HCT116 (cell line): ENCODE data around the gene BBX. TPM values are rescaled to one million over a fixed set of nuclear protein-coding genes. Genes with fewer than 3 reads are reported as not detected.

ENCODE experiments used
- ATAC-seq: fragments of 200-7000 bp; cut with Tn5 transposase; 2 replicates; pipeline ENCODE4 v1.9.1; 2020; ENCODE audit warnings: mild to moderate bottlenecking, moderate library complexity
- BruUV-seq: library from RNA; stranded (reverse); fragments of 400-500 nt; replicated peaks from 2 replicates; lab custom pipeline; 2021; lab: Mats Ljungman, UMichigan
- CTCF ChIA-PET: fragments of 300-600 bp; sonication (Branson Sonifier 250); formaldehyde crosslinking; loops from one replicate; lab custom pipeline; 2021; ENCODE audit warnings: antibody characterized with exemption; lab: Charles Lee
- POLR2A ChIA-PET: fragments of 300-600, 350-600 bp; sonication (Branson Sonifier 250); formaldehyde crosslinking; loops from one replicate; lab custom pipeline; 2021; ENCODE audit warnings: antibody characterized with exemption; lab: Charles Lee
- RAD21 ChIA-PET, 2 experiments: fragments of 300-600 bp; sonication (Branson Sonifier 250); formaldehyde crosslinking; loops; one replicate each; lab custom pipeline; 2023; ENCODE audit warnings: low total read pairs in 2 of 2; ENCODE audit not compliant: uncharacterized antibody in 2 of 2, unreplicated experiment in 2 of 2, low non-redundant PET in 1 of 2; lab: Charles Lee
- DNase-seq: peaks from one replicate; pipeline ENCODE4 v3.0.0-alpha.2; 2010; ENCODE audit warnings: low read depth, low spot score
- H2AFZ ChIP-seq: fragments of 200-600 bp; shearing (Covaris generic), sonication (generic); 2 replicates; pipeline ENCODE4 v1.6.1; 2017; ENCODE audit warnings: low read depth, mixed run types, mixed read lengths, antibody characterized with exemption, low read length; ENCODE audit not compliant: poor library complexity, severe bottlenecking
- H3K27ac ChIP-seq: 2 replicates; pipeline ENCODE4 v1.5.1; 2012; ENCODE audit warnings: low read depth, low read length
- H3K27me3 ChIP-seq: fragments of 200-600 bp; sonication (generic); 2 replicates; pipeline ENCODE4 v1.6.1; 2016; ENCODE audit warnings: mixed run types, low read length, mixed read lengths; ENCODE audit not compliant: insufficient read depth
- H3K36me3 ChIP-seq, 2 experiments: fragments of 200-500 bp in 1 of 2; fragments of 200-600 bp in 1 of 2; sonication (Bioruptor generic) in 1 of 2; sonication (generic) in 1 of 2; 2 replicates each; pipeline versions ENCODE4 v1.5.1 to v1.6.1; 2014 to 2016; ENCODE audit warnings: low read length in 2 of 2, inconsistent platforms in 1 of 2, mixed read lengths in 1 of 2, mixed run types in 1 of 2; ENCODE audit not compliant: insufficient read depth in 2 of 2, control insufficient read depth in 1 of 2
- H3K4me1 ChIP-seq, 2 experiments: fragments of 200-600 bp in 1 of 2; sonication (generic) in 1 of 2; 2 replicates each; pipeline versions ENCODE4 v1.5.1 to v1.6.1; 2012 to 2017; ENCODE audit warnings: low read length in 2 of 2, inconsistent platforms in 1 of 2, mild to moderate bottlenecking in 1 of 2, mixed read lengths in 1 of 2, mixed run types in 1 of 2, moderate library complexity in 1 of 2; ENCODE audit not compliant: insufficient read depth in 2 of 2, control insufficient read depth in 1 of 2
- H3K4me2 ChIP-seq: fragments of 200-600 bp; sonication (generic); 2 replicates; pipeline ENCODE4 v1.6.1; 2017; ENCODE audit warnings: mixed run types, low read length, mixed read lengths
- H3K4me3 ChIP-seq, 2 experiments: fragments of 200-600 bp in 1 of 2; sonication (generic) in 1 of 2; replicated peaks in 1 of 2; 2 replicates each; pipeline ENCODE4 v1.5.1; 2011 to 2016; ENCODE audit warnings: low read length in 2 of 2, control low read depth in 1 of 2, low read depth in 1 of 2, mild to moderate bottlenecking in 1 of 2, mixed read lengths in 1 of 2, mixed run types in 1 of 2
- H3K79me2 ChIP-seq: fragments of 200-600 bp; sonication (generic); 2 replicates; pipeline ENCODE4 v1.6.1; 2017; ENCODE audit warnings: mild to moderate bottlenecking, mixed run types, low read length, moderate library complexity, mixed read lengths; ENCODE audit not compliant: insufficient read depth
- H3K9ac ChIP-seq: fragments of 200-600 bp; sonication (generic); 2 replicates; pipeline ENCODE4 v1.6.1; 2016; ENCODE audit warnings: low read length, mixed read lengths
- H3K9me2 ChIP-seq: fragments of 200-600 bp; sonication (generic), shearing (Covaris generic); 2 replicates; pipeline ENCODE4 v1.6.1; 2017; ENCODE audit warnings: mixed run types, mild to moderate bottlenecking, moderate library complexity; ENCODE audit not compliant: insufficient read depth
- H3K9me3 ChIP-seq, 2 experiments: fragments of 200-500 bp in 1 of 2; fragments of 200-600 bp in 1 of 2; sonication (Bioruptor generic) in 1 of 2; sonication (generic) in 1 of 2; 2 replicates each; pipeline ENCODE4 v1.6.1; 2014 to 2017; ENCODE audit warnings: low read length in 2 of 2, mixed read lengths in 2 of 2, inconsistent platforms in 1 of 2, low read depth in 1 of 2, mild to moderate bottlenecking in 1 of 2, mixed run types in 1 of 2, moderate library complexity in 1 of 2; ENCODE audit not compliant: control insufficient read depth in 1 of 2, insufficient read depth in 1 of 2
- H4K20me1 ChIP-seq: fragments of 200-600 bp; sonication (generic), shearing (Covaris generic); 2 replicates; pipeline ENCODE4 v1.6.1; 2017; ENCODE audit warnings: mixed run types, mild to moderate bottlenecking, moderate library complexity; ENCODE audit not compliant: insufficient read depth
- CBX3 ChIP-seq: IDR thresholded peaks from 2 replicates; pipeline ENCODE4 v1.6.1; 2012; ENCODE audit warnings: low read depth
- ELF1 ChIP-seq: IDR thresholded peaks from 2 replicates; pipeline ENCODE4 v1.6.1; 2012; ENCODE audit warnings: low read depth, borderline replicate concordance
- EZH2 ChIP-seq: fragments of 200-600 bp; sonication (generic); IDR thresholded peaks from 2 replicates; pipeline ENCODE4 v1.6.1; 2017; ENCODE audit warnings: antibody characterized with exemption, mixed run types
- EZH2phosphoT487 ChIP-seq: fragments of 200-600 bp; IDR thresholded peaks from 2 replicates; pipeline ENCODE4 v1.6.1; 2018; ENCODE audit warnings: antibody characterized with exemption, borderline replicate concordance
- FOSL1 ChIP-seq: IDR thresholded peaks from 2 replicates; pipeline ENCODE4 v1.6.1; 2012; ENCODE audit warnings: low read depth
- JUND ChIP-seq: IDR thresholded peaks from 2 replicates; pipeline ENCODE4 v1.6.1; 2012
- POLR2A ChIP-seq: IDR thresholded peaks from 2 replicates; pipeline ENCODE4 v1.7.0; 2011; ENCODE audit warnings: borderline replicate concordance; ENCODE audit not compliant: insufficient read depth, insufficient read length; ENCODE audit errors: extremely low read depth
- POLR2AphosphoS5 ChIP-seq: IDR thresholded peaks from 2 replicates; pipeline ENCODE4 v1.6.1; 2011; ENCODE audit warnings: mild to moderate bottlenecking, low read depth, low read length, moderate library complexity
- RAD21 ChIP-seq: IDR thresholded peaks from 2 replicates; pipeline ENCODE4 v1.6.1; 2012; ENCODE audit warnings: low read depth, mild to moderate bottlenecking
- SIN3A ChIP-seq: IDR thresholded peaks from 2 replicates; pipeline ENCODE4 v1.6.1; 2012; ENCODE audit warnings: low read depth
- SP1 ChIP-seq: IDR thresholded peaks from 2 replicates; pipeline ENCODE4 v1.6.1; 2012; ENCODE audit warnings: low read depth
- SRF ChIP-seq: IDR thresholded peaks from 2 replicates; pipeline ENCODE4 v1.6.1; 2012; ENCODE audit warnings: low read depth
- TCF7L2 ChIP-seq: IDR thresholded peaks from 2 replicates; pipeline ENCODE4 v1.7.0; 2011; ENCODE audit warnings: borderline replicate concordance, inconsistent platforms; ENCODE audit not compliant: insufficient read depth, insufficient read length; ENCODE audit errors: extremely low read depth
- ZFX ChIP-seq: fragments of 450-650 bp; IDR thresholded peaks from 2 replicates; pipeline ENCODE4 v1.6.1; 2017
- intact Hi-C: fragments of 100-400 bp; cut with micrococcal nuclease; formaldehyde crosslinking; loops from 2 replicates; pipeline ENCODE4 v1.10.0; 2022
- total RNA-seq: library from RNA; stranded (reverse); gene quantifications from one replicate; pipeline ENCODE4 v1.2.1, GENCODE V29; 2021; ENCODE audit not compliant: unreplicated experiment
- TF ChIP-seq, protein P1 (sequence below), 3 experiments: fragments of 200-600 bp in 1 of 3; sonication (generic) in 1 of 3; IDR thresholded peaks in 2 of 3; conservative IDR thresholded peaks in 1 of 3; 2 replicates each; pipeline ENCODE4 v1.5.1; 2012 to 2017; ENCODE audit warnings: low read depth in 2 of 3, low read length in 2 of 3, antibody characterized with exemption in 1 of 3, borderline replicate concordance in 1 of 3, control low read depth in 1 of 3, mild to moderate bottlenecking in 1 of 3, mixed read lengths in 1 of 3, mixed run types in 1 of 3, moderate library complexity in 1 of 3; ENCODE audit not compliant: insufficient read depth in 1 of 3
- TF ChIP-seq, protein P2 (sequence below): IDR thresholded peaks from 2 replicates; pipeline ENCODE4 v1.6.1; 2012
- TF ChIP-seq, protein P3 (sequence below): IDR thresholded peaks from 2 replicates; pipeline ENCODE4 v1.6.1; 2012

Gene BBX
- total RNA-seq, 1 experiment from 2014 or later: 55.6 TPM

DNA sequence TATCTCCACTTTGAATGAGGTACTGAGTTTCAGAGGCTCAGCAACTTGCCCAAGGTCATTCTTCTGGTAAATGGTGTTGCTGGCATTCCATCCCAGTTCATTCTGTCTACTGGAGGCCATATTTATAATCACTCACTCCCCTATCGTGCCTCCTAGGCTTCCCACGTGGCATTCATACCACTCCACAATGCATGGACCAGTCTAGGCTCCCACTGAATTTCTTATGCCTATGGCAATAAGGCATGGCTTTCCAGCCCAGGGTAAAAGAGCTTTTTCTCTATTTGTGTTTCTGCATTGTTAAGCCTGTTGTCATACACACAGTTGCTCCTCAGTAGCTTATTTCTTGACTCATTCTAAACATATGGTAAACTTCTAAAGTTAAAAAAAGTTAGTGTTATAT, 19.9 kb downstream of the BBX start (continued):
- TF ChIP-seq, protein P1, sequence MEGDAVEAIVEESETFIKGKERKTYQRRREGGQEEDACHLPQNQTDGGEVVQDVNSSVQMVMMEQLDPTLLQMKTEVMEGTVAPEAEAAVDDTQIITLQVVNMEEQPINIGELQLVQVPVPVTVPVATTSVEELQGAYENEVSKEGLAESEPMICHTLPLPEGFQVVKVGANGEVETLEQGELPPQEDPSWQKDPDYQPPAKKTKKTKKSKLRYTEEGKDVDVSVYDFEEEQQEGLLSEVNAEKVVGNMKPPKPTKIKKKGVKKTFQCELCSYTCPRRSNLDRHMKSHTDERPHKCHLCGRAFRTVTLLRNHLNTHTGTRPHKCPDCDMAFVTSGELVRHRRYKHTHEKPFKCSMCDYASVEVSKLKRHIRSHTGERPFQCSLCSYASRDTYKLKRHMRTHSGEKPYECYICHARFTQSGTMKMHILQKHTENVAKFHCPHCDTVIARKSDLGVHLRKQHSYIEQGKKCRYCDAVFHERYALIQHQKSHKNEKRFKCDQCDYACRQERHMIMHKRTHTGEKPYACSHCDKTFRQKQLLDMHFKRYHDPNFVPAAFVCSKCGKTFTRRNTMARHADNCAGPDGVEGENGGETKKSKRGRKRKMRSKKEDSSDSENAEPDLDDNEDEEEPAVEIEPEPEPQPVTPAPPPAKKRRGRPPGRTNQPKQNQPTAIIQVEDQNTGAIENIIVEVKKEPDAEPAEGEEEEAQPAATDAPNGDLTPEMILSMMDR (IDR thresholded peaks at IDR 0.05 in 2 of 3, conservative IDR thresholded peaks at IDR 0.05 in 1 of 3; ENCODE audit: borderline replicate concordance in 1 of 3, insufficient read depth in 1 of 3, low read depth in 2 of 3, low read length in 2 of 3): no peak

DNA sequence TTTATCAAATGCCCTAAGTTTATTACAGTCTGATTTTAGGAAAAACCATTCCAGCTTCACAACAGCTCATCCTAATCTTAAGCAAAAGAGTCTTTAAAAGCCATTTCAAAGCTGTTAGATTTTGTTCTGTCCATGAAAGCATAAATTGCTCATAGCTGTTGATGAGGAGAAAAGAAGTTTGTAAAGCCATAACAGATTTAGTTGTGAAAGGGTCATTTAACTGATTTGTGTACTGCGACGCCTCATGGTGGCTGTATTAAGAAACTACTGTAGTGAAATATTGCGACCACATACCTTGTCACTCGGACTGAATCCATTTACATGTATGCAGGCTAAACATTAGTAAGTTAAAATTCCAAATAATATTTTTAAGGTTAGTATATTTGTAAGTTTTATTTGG, 20.9 kb downstream of the BBX start:
- ChIA-PET CTCF (interaction anchor here (1.0 to 1.2 kb wide), 2 partner anchors 271 to 307 kb away, joined by 3 to 7 read pairs; no protein-coding TSS in a partner anchor), POLR2A (no interaction called here), RAD21 (no interaction called here)
- H3K4me2 ChIP-seq: no peak overlapping the region
- DNase-seq (no peak), ATAC-seq (peak; percentile 46; the same call in 1 of the 2 replicates)
- intact Hi-C loops: loop anchor here (1.0 to 2.0 kb wide), 2 partner anchors 272 to 307 kb away; no protein-coding TSS in a partner anchor
- H3K27me3 ChIP-seq: no peaks in the 10 kb centered on the region
- H3K4me1 ChIP-seq: no peaks in the 10 kb centered on the region
- no peaks in the 10 kb centered on the region for H3K9me3 ChIP-seq
- H3K9me2 ChIP-seq: no peaks in the 10 kb centered on the region
- no peak overlapping the region for H3K9ac ChIP-seq
- peaks cover 21% of the 10 kb centered on the region for H3K79me2 ChIP-seq
- TF ChIP-seq EZH2phosphoT487 (no peak), FOSL1 (no peak), SIN3A (no peak), ZFX (no peak), SRF (no peak), EZH2 (no peak), TCF7L2 (no peak), CBX3 (no peak), POLR2AphosphoS5 (no peak), ELF1 (no peak), RAD21 (peak; percentile 58), SP1 (no peak), POLR2A (no peak), JUND (no peak)
- TF ChIP-seq, protein P1 (IDR thresholded peaks at IDR 0.05 in 2 of 3, conservative IDR thresholded peaks at IDR 0.05 in 1 of 3; ENCODE audit: borderline replicate concordance in 1 of 3, insufficient read depth in 1 of 3, low read depth in 2 of 3, low read length in 2 of 3): peak; percentile 19 to 60 (median 32); a peak in 3 of 6 replicates
- TF ChIP-seq, protein P2, sequence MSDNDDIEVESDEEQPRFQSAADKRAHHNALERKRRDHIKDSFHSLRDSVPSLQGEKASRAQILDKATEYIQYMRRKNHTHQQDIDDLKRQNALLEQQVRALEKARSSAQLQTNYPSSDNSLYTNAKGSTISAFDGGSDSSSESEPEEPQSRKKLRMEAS: no peak
- TF ChIP-seq, protein P3, sequence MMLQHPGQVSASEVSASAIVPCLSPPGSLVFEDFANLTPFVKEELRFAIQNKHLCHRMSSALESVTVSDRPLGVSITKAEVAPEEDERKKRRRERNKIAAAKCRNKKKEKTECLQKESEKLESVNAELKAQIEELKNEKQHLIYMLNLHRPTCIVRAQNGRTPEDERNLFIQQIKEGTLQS: no peak
- TF ChIP-seq, all 23 proteins: peak for 2
- Histone ChIP-seq H4K20me1 (peaks cover 3% of the 10 kb centered on the region; the same call in 1 of the 2 replicates), H3K4me3 (no peak overlapping the region), H3K36me3 (no peaks in the 10 kb centered on the region; a peak in 1 of 4 replicates), H3K27ac (no peak overlapping the region), H2AFZ (no peak overlapping the region)
- no TSS peak for BruUV-seq
